Measurements from ENCODE around the gene LOXHD1. TPM values are rescaled to one million over a fixed set of nuclear protein-coding genes. Genes with fewer than 3 reads are reported as not detected.

Gene LOXHD1
- total RNA-seq, 1 donor from 2014 or later: not detected

- no peaks in the 10 kb centered on the region for H3K9me3 ChIP-seq
- H3K36me3 ChIP-seq: no peaks in the 10 kb centered on the region
- no peaks in the 10 kb centered on the region for H3K4me1 ChIP-seq
- TF ChIP-seq POLR2A (IDR thresholded peaks at IDR 0.05): no peak
- TF ChIP-seq, protein P1, sequence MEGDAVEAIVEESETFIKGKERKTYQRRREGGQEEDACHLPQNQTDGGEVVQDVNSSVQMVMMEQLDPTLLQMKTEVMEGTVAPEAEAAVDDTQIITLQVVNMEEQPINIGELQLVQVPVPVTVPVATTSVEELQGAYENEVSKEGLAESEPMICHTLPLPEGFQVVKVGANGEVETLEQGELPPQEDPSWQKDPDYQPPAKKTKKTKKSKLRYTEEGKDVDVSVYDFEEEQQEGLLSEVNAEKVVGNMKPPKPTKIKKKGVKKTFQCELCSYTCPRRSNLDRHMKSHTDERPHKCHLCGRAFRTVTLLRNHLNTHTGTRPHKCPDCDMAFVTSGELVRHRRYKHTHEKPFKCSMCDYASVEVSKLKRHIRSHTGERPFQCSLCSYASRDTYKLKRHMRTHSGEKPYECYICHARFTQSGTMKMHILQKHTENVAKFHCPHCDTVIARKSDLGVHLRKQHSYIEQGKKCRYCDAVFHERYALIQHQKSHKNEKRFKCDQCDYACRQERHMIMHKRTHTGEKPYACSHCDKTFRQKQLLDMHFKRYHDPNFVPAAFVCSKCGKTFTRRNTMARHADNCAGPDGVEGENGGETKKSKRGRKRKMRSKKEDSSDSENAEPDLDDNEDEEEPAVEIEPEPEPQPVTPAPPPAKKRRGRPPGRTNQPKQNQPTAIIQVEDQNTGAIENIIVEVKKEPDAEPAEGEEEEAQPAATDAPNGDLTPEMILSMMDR (IDR thresholded peaks at IDR 0.05): no peak
- H3K4me3 ChIP-seq: no peak overlapping the region
- H3K27ac ChIP-seq: no peak overlapping the region
- peak in 1 of 2 donors; percentile 62 for DNase-seq (ENCODE audit: extremely low spot score in 2 of 2)
- intact Hi-C loops (cut with DNase I): no loop called here
- H3K27me3 ChIP-seq: no peaks in the 10 kb centered on the region
Measured at GRCh38 chr18:46429649-46430224, 227.3 kb downstream of the LOXHD1 start.

GRCh38 chr18:46429130-46429529, 227.9 kb downstream of the LOXHD1 start:
- peak in 1 of 2 donors; percentile 18 for DNase-seq (ENCODE audit: extremely low spot score in 2 of 2)

DNA sequence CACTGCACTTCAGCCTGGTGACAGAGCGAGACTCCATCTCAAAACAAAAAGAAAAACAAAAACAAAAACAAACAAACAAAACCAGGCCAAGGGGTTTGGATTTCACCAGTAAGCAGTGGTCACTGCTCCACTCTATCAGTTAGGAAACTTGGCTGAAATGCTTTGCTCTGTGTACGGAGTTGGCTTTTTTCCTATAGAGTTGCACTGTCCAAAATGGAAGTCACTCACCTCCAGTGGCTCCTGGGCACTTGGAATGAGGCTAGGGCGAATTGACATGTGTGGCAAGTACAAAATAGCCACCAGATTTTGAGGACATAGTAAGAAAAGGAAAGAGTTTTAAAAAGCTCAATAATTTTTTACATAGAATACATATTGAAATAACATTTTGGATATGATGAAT, 228.7 kb downstream of the LOXHD1 start:
- peak in 1 of 2 donors; percentile 1 for DNase-seq (ENCODE audit: extremely low spot score in 2 of 2)
- intact Hi-C loops (cut with DNase I): no loop called here
- Histone ChIP-seq H3K4me1 (no peaks in the 10 kb centered on the region), H3K4me3 (no peak overlapping the region), H3K27ac (no peak overlapping the region), H3K36me3 (no peaks in the 10 kb centered on the region), H3K27me3 (no peaks in the 10 kb centered on the region), H3K9me3 (no peaks in the 10 kb centered on the region)
- TF ChIP-seq POLR2AphosphoS5 (IDR thresholded peaks at IDR 0.05; ENCODE audit: insufficient read depth in 1 of 2, low read depth in 1 of 2) (no peak), POLR2A (IDR thresholded peaks at IDR 0.05) (no peak)

More at GRCh38 chr18:46429130-46429529, 227.9 kb downstream of the LOXHD1 start:
- Histone ChIP-seq H3K4me3 (no peak overlapping the region), H3K36me3 (no peaks in the 10 kb centered on the region), H3K27me3 (no peaks in the 10 kb centered on the region), H3K9me3 (no peaks in the 10 kb centered on the region), H3K4me1 (no peaks in the 10 kb centered on the region), H3K27ac (no peak overlapping the region)
- TF ChIP-seq, protein P1 (IDR thresholded peaks at IDR 0.05): no peak
- no peak for TF ChIP-seq POLR2AphosphoS5 (IDR thresholded peaks at IDR 0.05; ENCODE audit: insufficient read depth in 1 of 2, low read depth in 1 of 2)
- TF ChIP-seq POLR2A (IDR thresholded peaks at IDR 0.05): no peak
- intact Hi-C loops (cut with DNase I): no loop called here

GRCh38 chr18:46427216-46427995, 229.6 kb downstream of the LOXHD1 start:
- Histone ChIP-seq H3K4me3 (no peak overlapping the region), H3K36me3 (no peaks in the 10 kb centered on the region), H3K4me1 (no peaks in the 10 kb centered on the region), H3K27ac (no peak overlapping the region), H3K9me3 (no peaks in the 10 kb centered on the region), H3K27me3 (no peaks in the 10 kb centered on the region)
- TF ChIP-seq, protein P1 (IDR thresholded peaks at IDR 0.05): no peak
- TF ChIP-seq POLR2AphosphoS5 (IDR thresholded peaks at IDR 0.05; ENCODE audit: insufficient read depth in 1 of 2, low read depth in 1 of 2) (no peak), POLR2A (IDR thresholded peaks at IDR 0.05) (no peak)
- intact Hi-C loops (cut with DNase I): no loop called here
- DNase-seq (ENCODE audit: extremely low spot score in 2 of 2): peak in 1 of 2 donors; percentile 83

Other genes with a start within 250 kb of the LOXHD1 start
- not detected for gene ST8SIA5, start 99.8 kb upstream of the LOXHD1 start, total RNA-seq

All from vagina (tissue), 2 donors.